ENCODE results near the gene EIF4B. TPM values are rescaled to one million over a fixed set of nuclear protein-coding genes. Genes with fewer than 3 reads are reported as not detected.

The EIF4B gene
- total and polyA plus RNA-seq, 9 of the 15 experiments (the other 6 are each of a cell fraction or from before 2014, with no cell fraction given), result 138 to 669 (median 552) TPM

- TF ChIP-seq MGA (IDR thresholded peaks at IDR 0.05) (no peak), RAD21 (CRISPR knock-in tag; conservative IDR thresholded peaks at IDR 0.05 in 1 of 2, IDR thresholded peaks at IDR 0.05 in 1 of 2) (0 out of 4 replicates have a peak, but pooled peaks of 1 of the 2 experiments have one; percentile 9), DLX4 (CRISPR knock-in tag; IDR thresholded peaks at IDR 0.05) (no peak), SMAD1 (IDR thresholded peaks at IDR 0.05; ENCODE audit: low read depth, low read length, partially characterized antibody) (no peak), ZFP1 (CRISPR knock-in tag; IDR thresholded peaks at IDR 0.05) (no peak), BRF1 (IDR thresholded peaks at IDR 0.05; ENCODE audit: borderline replicate concordance, extremely low read depth, insufficient read length) (no peak), ZNF431 (CRISPR knock-in tag; IDR thresholded peaks at IDR 0.05) (no peak), CREM (IDR thresholded peaks at IDR 0.05; ENCODE audit: low read depth) (0 out of 2 replicates have a peak, but pooled peaks have one; percentile 32), SRSF9 (IDR thresholded peaks at IDR 0.05; ENCODE audit: borderline replicate concordance, low read depth, low read length) (no peak), ZNF766 (CRISPR knock-in tag; conservative IDR thresholded peaks at IDR 0.05) (no peak), FOXP1 (CRISPR knock-in tag; IDR thresholded peaks at IDR 0.05) (peak; percentile 64; the same call in 1 of the 2 replicates), ZNF785 (CRISPR knock-in tag; IDR thresholded peaks at IDR 0.05) (no peak), TRIM28 (IDR thresholded peaks at IDR 0.05) (no peak), USF2 (CRISPR knock-in tag; IDR thresholded peaks at IDR 0.05) (peak; percentile 55; the same call in 1 of the 2 replicates), ZNF311 (CRISPR knock-in tag; IDR thresholded peaks at IDR 0.05) (no peak)
These were observed 47.2 kb downstream of the EIF4B start (continued) for GRCh38 chr12:53053218-53054111.
